Esophagus squamous epithelium (tissue), 5 donors: ENCODE measurements around the gene GSAP. TPM values are rescaled to one million over a fixed set of nuclear protein-coding genes. Genes with fewer than 3 reads are reported as not detected.

ENCODE experiments used
- DNase-seq: peaks from one replicate; lab custom pipeline; 2025; lab: John Stamatoyannopoulos, UW
- H3K27ac ChIP-seq, 4 donors: fragments of 200-600 bp; sonication (generic); one replicate each; pipeline ENCODE4 v1.5.1; 2016 to 2019; ENCODE audit warnings: mild to moderate bottlenecking in 1 of 4
- H3K27me3 ChIP-seq, 4 donors: fragments of 200-600 bp; sonication (generic); 1 replicate in 3 of 4; 2 replicates in 1 of 4; pipeline versions ENCODE4 v1.5.1 to v1.6.0; 2017 to 2021; ENCODE audit warnings: antibody characterized with exemption in 1 of 4
- H3K36me3 ChIP-seq, 3 donors: fragments of 200-600 bp; sonication (generic); one replicate each; pipeline ENCODE4 v1.5.1; 2016 to 2019
- H3K4me1 ChIP-seq, 3 donors: fragments of 200-600 bp; sonication (generic); one replicate each; pipeline ENCODE4 v1.5.1; 2017 to 2019
- H3K4me3 ChIP-seq, 4 donors: fragments of 200-600 bp; sonication (generic); 1 replicate in 3 of 4; 2 replicates in 1 of 4; pipeline ENCODE4 v1.5.1; 2016 to 2019; ENCODE audit warnings: mild to moderate bottlenecking in 2 of 4, moderate library complexity in 1 of 4
- H3K9me3 ChIP-seq, 3 donors: fragments of 200-600 bp; sonication (generic); one replicate each; pipeline ENCODE4 v1.5.1; 2016 to 2019
- CTCF ChIP-seq, 6 experiments: fragments of 450-650 bp in 4 of 6; fragments of 200-600 bp in 2 of 6; sonication (generic) in 2 of 6; IDR thresholded peaks; one replicate each; pipeline ENCODE4 v1.5.1; 2016 to 2019; ENCODE audit warnings: antibody characterized with exemption in 6 of 6, mild to moderate bottlenecking in 4 of 6, moderate library complexity in 4 of 6
- POLR2A ChIP-seq, 4 donors: fragments of 450-650 bp; IDR thresholded peaks; one replicate each; pipeline ENCODE4 v1.6.1; 2017; ENCODE audit warnings: antibody characterized with exemption in 4 of 4, mild to moderate bottlenecking in 4 of 4, moderate library complexity in 3 of 4
- WGBS, 2 donors: methylation state at CpG; one replicate each; pipeline ENCODE4 v1.1.5; 2018; 5-methylcytosine and 5-hydroxymethylcytosine counted together
- intact Hi-C: fragments of 100-400 bp; cut with DNase I; formaldehyde crosslinking; loops from one replicate; pipeline ENCODE4 v1.15.0; 2022
- total RNA-seq, 4 donors: library from RNA; depleted of rRNA; stranded (reverse); fragments of >200 nt; gene quantifications; one replicate each; pipeline ENCODE4 v1.1.0, GENCODE V29; 2016
- donor health status: DM: yes; HTN: yes; CAD: no.

GSAP gene
- total RNA-seq, 4 donors from 2014 or later, result 5.7 to 22.5 (median 10.8) TPM

GRCh38 chr7:77430927-77431326 is 14.8 kb upstream of the GSAP start:
- intact Hi-C loops, result no loop called here
- Histone ChIP-seq H3K4me1 (peaks cover 0 to 25% (median 3%) of the 10 kb centered on the region in 3 donors), H3K27me3 (peaks cover 0 to 15% (median 0%) of the 10 kb centered on the region in 4 donors), H3K36me3 (no peaks in the 10 kb centered on the region), H3K9me3 (no peaks in the 10 kb centered on the region), H3K27ac (no peak overlapping the region), H3K4me3 (no peak overlapping the region)
- no peak for DNase-seq
- TF ChIP-seq POLR2A (IDR thresholded peaks at IDR 0.05), result no peak
- TF ChIP-seq CTCF (IDR thresholded peaks at IDR 0.05), result no peak
- WGBS, 2 donors, result 73 to 82% methylated on average over 6 to 7 of the region's 7 CpGs

GRCh38 chr7:77428777-77429231 is 12.7 kb upstream of the GSAP start:
- H3K27ac ChIP-seq, result peak overlapping the region in 1 of 4 donors; percentile 57
- TF ChIP-seq CTCF (IDR thresholded peaks at IDR 0.05) (no peak), POLR2A (IDR thresholded peaks at IDR 0.05) (no peak)
- H3K9me3 ChIP-seq, result no peaks in the 10 kb centered on the region
- peaks cover 0 to 9% (median 0%) of the 10 kb centered on the region in 4 donors for H3K27me3 ChIP-seq
- 81 to 83% methylated on average over 10 of the region's 10 CpGs for WGBS, 2 donors
- H3K36me3 ChIP-seq, result no peaks in the 10 kb centered on the region
- DNase-seq, result no peak
- intact Hi-C loops, result no loop called here
- H3K4me3 ChIP-seq, result no peak overlapping the region
- peaks cover 0 to 34% (median 6%) of the 10 kb centered on the region in 3 donors for H3K4me1 ChIP-seq

- intact Hi-C loops, result no loop called here
- no peak for TF ChIP-seq POLR2A (IDR thresholded peaks at IDR 0.05)
- TF ChIP-seq CTCF (IDR thresholded peaks at IDR 0.05), result no peak
- no peak for DNase-seq
- Histone ChIP-seq H3K36me3 (no peaks in the 10 kb centered on the region), H3K27ac (peak overlapping the region in 2 of 4 donors; percentile 2 to 57), H3K27me3 (peaks cover 0 to 9% (median 0%) of the 10 kb centered on the region in 4 donors), H3K4me1 (peaks cover 0 to 34% (median 6%) of the 10 kb centered on the region in 3 donors), H3K9me3 (no peaks in the 10 kb centered on the region), H3K4me3 (no peak overlapping the region)
- 57 to 86% methylated on average over 5 of the region's 5 CpGs for WGBS, 2 donors
These were observed 12.0 kb upstream of the GSAP start for GRCh38 chr7:77427996-77428603.

GRCh38 chr7:77426521-77427051 is 10.4 kb upstream of the GSAP start:
- Histone ChIP-seq H3K27me3 (peaks cover 0 to 9% (median 0%) of the 10 kb centered on the region in 4 donors), H3K36me3 (no peaks in the 10 kb centered on the region), H3K9me3 (no peaks in the 10 kb centered on the region), H3K4me1 (peaks cover 0 to 41% (median 6%) of the 10 kb centered on the region in 3 donors), H3K4me3 (no peak overlapping the region), H3K27ac (peak overlapping the region in 1 of 4 donors; percentile 16)
- 57 to 77% methylated on average over 5 of the region's 5 CpGs for WGBS, 2 donors
- DNase-seq, result no peak
- intact Hi-C loops, result no loop called here
- TF ChIP-seq POLR2A (IDR thresholded peaks at IDR 0.05), result no peak
- TF ChIP-seq CTCF (IDR thresholded peaks at IDR 0.05), result no peak

GRCh38 chr7:77426052-77426404 is 9.9 kb upstream of the GSAP start:
- H3K4me3 ChIP-seq, result no peak overlapping the region
- H3K27ac ChIP-seq, result peak overlapping the region in 1 of 4 donors; percentile 16
- no peaks in the 10 kb centered on the region for H3K9me3 ChIP-seq
- TF ChIP-seq POLR2A (IDR thresholded peaks at IDR 0.05), result no peak
- no peak for TF ChIP-seq CTCF (IDR thresholded peaks at IDR 0.05)
- H3K27me3 ChIP-seq, result peaks cover 0 to 9% (median 0%) of the 10 kb centered on the region in 4 donors
- peaks cover 0 to 41% (median 6%) of the 10 kb centered on the region in 3 donors for H3K4me1 ChIP-seq
- DNase-seq, result no peak
- 30 to 32% methylated on average over 5 of the region's 5 CpGs for WGBS, 2 donors
- no peaks in the 10 kb centered on the region for H3K36me3 ChIP-seq
- intact Hi-C loops, result no loop called here
